Spleen (tissue), 11 donors: ENCODE measurements around the gene UCN2. TPM values are rescaled to one million over a fixed set of nuclear protein-coding genes. Genes with fewer than 3 reads are reported as not detected.

Experiments
- DNase-seq: peaks from one replicate; pipeline ENCODE4 v3.0.0-alpha.2; 2020
- H3K27ac ChIP-seq, 8 donors: fragments of 200-600 bp; sonication (generic) in 7 of 8; 1 replicate in 4 of 8; 2 replicates in 4 of 8; pipeline versions ENCODE4 v1.5.0 to v1.8.0; 2016 to 2021; ENCODE audit warnings: inconsistent platforms in 4 of 8, mild to moderate bottlenecking in 4 of 8, moderate library complexity in 1 of 8
- H3K27me3 ChIP-seq, 7 donors: fragments of 200-600 bp; sonication (generic) in 6 of 7; replicated peaks in 1 of 7; 1 replicate in 4 of 7; 2 replicates in 3 of 7; pipeline versions ENCODE4 v1.5.0 to v1.8.0; 2016 to 2021; ENCODE audit warnings: inconsistent platforms in 3 of 7, mild to moderate bottlenecking in 1 of 7
- H3K36me3 ChIP-seq, 6 donors: fragments of 200-600 bp; sonication (generic) in 5 of 6; 1 replicate in 4 of 6; 2 replicates in 2 of 6; pipeline versions ENCODE4 v1.5.0 to v1.8.0; 2016 to 2021; ENCODE audit warnings: inconsistent platforms in 2 of 6
- H3K4me1 ChIP-seq, 6 donors: fragments of 200-600 bp; sonication (generic) in 5 of 6; 1 replicate in 3 of 6; 2 replicates in 3 of 6; pipeline versions ENCODE4 v1.5.0 to v1.8.0; 2016 to 2021; ENCODE audit warnings: inconsistent platforms in 3 of 6
- H3K4me3 ChIP-seq, 8 donors: fragments of 200-600 bp; sonication (generic) in 7 of 8; 1 replicate in 4 of 8; 2 replicates in 4 of 8; pipeline versions ENCODE4 v1.5.0 to v1.8.0; 2016 to 2021; ENCODE audit warnings: inconsistent platforms in 4 of 8, mild to moderate bottlenecking in 4 of 8, moderate library complexity in 2 of 8
- H3K9me3 ChIP-seq, 8 donors: fragments of 200-600 bp; sonication (generic) in 7 of 8; 1 replicate in 4 of 8; 2 replicates in 4 of 8; pipeline versions ENCODE4 v1.5.0 to v1.8.0; 2016 to 2021; ENCODE audit warnings: inconsistent platforms in 4 of 8
- CTCF ChIP-seq, 11 experiments: fragments of 200-600 bp in 7 of 11; fragments of 450-650 bp in 4 of 11; sonication (generic) in 4 of 11; IDR thresholded peaks in 8 of 11; conservative IDR thresholded peaks in 3 of 11; 1 replicate in 7 of 11; 2 replicates in 4 of 11; pipeline versions ENCODE4 v1.4.0 to v1.8.0; 2016 to 2021; ENCODE audit warnings: antibody characterized with exemption in 11 of 11, inconsistent platforms in 4 of 11, mild to moderate bottlenecking in 1 of 11
- POLR2A ChIP-seq, 3 donors: fragments of 450-650 bp; IDR thresholded peaks; one replicate each; pipeline ENCODE4 v1.5.1; 2017; ENCODE audit warnings: antibody characterized with exemption in 3 of 3, mild to moderate bottlenecking in 1 of 3
- POLR2AphosphoS5 ChIP-seq, 3 donors: sonication (generic); formaldehyde crosslinking; IDR thresholded peaks; one replicate each; pipeline ENCODE4 v1.5.1; 2017; ENCODE audit warnings: antibody characterized with exemption in 3 of 3
- WGBS, 5 donors: extraction: QIAGEN DNeasy Blood & Tissue Kit in 3 of 5; methylation state at CpG; one replicate each; pipeline versions ENCODE4 v1.1.5 to v1.1.7; 2013 to 2018; 5-methylcytosine and 5-hydroxymethylcytosine counted together
- intact Hi-C: fragments of 100-400 bp; cut with DNase I; formaldehyde crosslinking; loops from one replicate; pipeline ENCODE4 v1.15.0; 2023; ENCODE audit warnings: low total_unique reads
- polyA plus RNA-seq, 3 donors: library from polyadenylated mRNA; stranded (reverse); fragments of 200-250 nt; gene quantifications; one replicate each; pipeline ENCODE4 v1.2.1, GENCODE V29; 2013
- total RNA-seq, 7 donors: library from RNA; depleted of rRNA in 3 of 7; stranded (reverse); fragments of >200 nt in 3 of 7; fragmentation: NEBNext Ultra II Directional in 4 of 7; extraction: Animal tissue kit (Norgen Biotek cat#: 25700) in 4 of 7; gene quantifications; one replicate each; pipeline versions ENCODE4 v1.1.0 to v1.2.1, GENCODE V29; 2016 to 2021
- donor health status: healthy with polysubstance abuse.
- donor health status: DM: no; HTN: no; CAD: no; lungs with moderate emphysema.
- donor health status: DM: no; HTN: no; CAD: no.
- donor health status: Bipolar disorder and iron deficiency.
- donor health status: healthy.
- donor health status: DM: no; HTN: no; CAD: no.
- donor health status: DM: yes; HTN: yes; CAD: no.

UCN2 gene
- total and polyA plus RNA-seq, 10 donors, result 0.20 to 0.61 (median 0.49) TPM; not detected in 2

GRCh38 chr3:48566401-48566760 is 2.8 kb upstream of the UCN2 start:
- H3K4me3 ChIP-seq, result no peak overlapping the region
- peaks cover 0 to 33% (median 8%) of the 10 kb centered on the region in 6 donors for H3K4me1 ChIP-seq
- H3K36me3 ChIP-seq, result no peaks in the 10 kb centered on the region
- peak overlapping the region in 1 of 8 donors; percentile 27 for H3K27ac ChIP-seq
- H3K27me3 ChIP-seq, result no peaks in the 10 kb centered on the region
- intact Hi-C loops, result no loop called here
- TF ChIP-seq CTCF (IDR thresholded peaks at IDR 0.05 in 8 of 11, conservative IDR thresholded peaks at IDR 0.05 in 3 of 11), result no peak
- TF ChIP-seq POLR2AphosphoS5 (IDR thresholded peaks at IDR 0.05), result no peak
- no peak for TF ChIP-seq POLR2A (IDR thresholded peaks at IDR 0.05)
- 86 to 94% (median 87%) methylated on average over 7 to 9 of the region's 9 CpGs for WGBS, 5 donors
- H3K9me3 ChIP-seq, result no peaks in the 10 kb centered on the region
- DNase-seq, result no peak

- 44 to 59% (median 55%) methylated on average over 5 to 7 of the region's 7 CpGs for WGBS, 5 donors
Measured at GRCh38 chr3:48565591-48566400, 2.2 kb upstream of the UCN2 start.

GRCh38 chr3:48565186-48565585 is 1.6 kb upstream of the UCN2 start:
- H3K9me3 ChIP-seq, result no peaks in the 10 kb centered on the region
- H3K4me3 ChIP-seq, result no peak overlapping the region
- no peak overlapping the region for H3K27ac ChIP-seq
- peaks cover 0 to 44% (median 19%) of the 10 kb centered on the region in 6 donors for H3K4me1 ChIP-seq
- WGBS, 5 donors, result 73 to 96% (median 91%) methylated on average over 5 to 11 of the region's 11 CpGs
- no peak for TF ChIP-seq CTCF (IDR thresholded peaks at IDR 0.05 in 8 of 11, conservative IDR thresholded peaks at IDR 0.05 in 3 of 11)
- no peak for TF ChIP-seq POLR2AphosphoS5 (IDR thresholded peaks at IDR 0.05)
- TF ChIP-seq POLR2A (IDR thresholded peaks at IDR 0.05), result no peak
- DNase-seq, result no peak
- H3K27me3 ChIP-seq, result no peaks in the 10 kb centered on the region
- H3K36me3 ChIP-seq, result no peaks in the 10 kb centered on the region
- intact Hi-C loops, result no loop called here

More at GRCh38 chr3:48565591-48566400, 2.2 kb upstream of the UCN2 start:
- no peaks in the 10 kb centered on the region for H3K9me3 ChIP-seq
- H3K4me3 ChIP-seq, result no peak overlapping the region
- H3K4me1 ChIP-seq, result peaks cover 0 to 38% (median 13%) of the 10 kb centered on the region in 6 donors
- DNase-seq, result no peak
- H3K27me3 ChIP-seq, result no peaks in the 10 kb centered on the region
- intact Hi-C loops, result no loop called here
- no peak for TF ChIP-seq POLR2AphosphoS5 (IDR thresholded peaks at IDR 0.05)
- no peak for TF ChIP-seq POLR2A (IDR thresholded peaks at IDR 0.05)
- TF ChIP-seq CTCF (IDR thresholded peaks at IDR 0.05 in 8 of 11, conservative IDR thresholded peaks at IDR 0.05 in 3 of 11), result no peak
- peak overlapping the region in 1 of 8 donors; percentile 27 for H3K27ac ChIP-seq
- no peaks in the 10 kb centered on the region for H3K36me3 ChIP-seq

- Histone ChIP-seq H3K27ac (peak overlapping the region in 4 of 8 donors; percentile 2 to 62 (median 52)), H3K4me1 (peaks cover 0 to 50% (median 23%) of the 10 kb centered on the region in 6 donors), H3K4me3 (no peak overlapping the region), H3K36me3 (no peaks in the 10 kb centered on the region), H3K9me3 (no peaks in the 10 kb centered on the region), H3K27me3 (no peaks in the 10 kb centered on the region)
- no peak for DNase-seq
- intact Hi-C loops, result no loop called here
- TF ChIP-seq POLR2A (IDR thresholded peaks at IDR 0.05), result no peak
- TF ChIP-seq CTCF (IDR thresholded peaks at IDR 0.05 in 8 of 11, conservative IDR thresholded peaks at IDR 0.05 in 3 of 11), result no peak
- no peak for TF ChIP-seq POLR2AphosphoS5 (IDR thresholded peaks at IDR 0.05)
- WGBS, 5 donors, result 88 to 97% (median 92%) methylated on average over 2 to 11 of the region's 11 CpGs
Measured at GRCh38 chr3:48564667-48565066, 1.1 kb upstream of the UCN2 start.
